ENCODE measurements around the gene METTL24.
"Not testable (repeated sequence)": the region's sequence is repeated elsewhere in the genome, so short reads cannot be mapped to it uniquely, and the experiment has no call there.

METTL24 gene

DNA sequence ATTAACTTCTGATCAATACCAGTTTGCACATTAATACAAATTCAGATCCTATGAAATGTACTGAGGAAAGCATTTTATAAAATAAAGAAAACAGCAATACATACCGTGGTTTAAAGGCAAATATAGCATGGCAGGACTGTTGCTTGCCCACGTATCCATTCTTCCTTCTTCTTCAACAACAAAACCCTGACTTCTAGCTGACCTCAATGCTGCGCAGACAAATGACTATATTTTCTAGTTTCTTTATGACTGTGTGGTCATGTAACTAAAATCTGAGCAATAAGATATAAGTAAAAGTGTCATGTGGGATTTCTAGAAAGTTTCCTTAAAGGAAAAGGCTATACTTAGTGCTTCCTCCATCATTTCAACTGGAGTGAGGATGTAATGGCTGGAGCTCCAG lies 92.9 kb downstream of the METTL24 start:
- no peak for DNase-seq (ENCODE audit: low spot score)

DNA sequence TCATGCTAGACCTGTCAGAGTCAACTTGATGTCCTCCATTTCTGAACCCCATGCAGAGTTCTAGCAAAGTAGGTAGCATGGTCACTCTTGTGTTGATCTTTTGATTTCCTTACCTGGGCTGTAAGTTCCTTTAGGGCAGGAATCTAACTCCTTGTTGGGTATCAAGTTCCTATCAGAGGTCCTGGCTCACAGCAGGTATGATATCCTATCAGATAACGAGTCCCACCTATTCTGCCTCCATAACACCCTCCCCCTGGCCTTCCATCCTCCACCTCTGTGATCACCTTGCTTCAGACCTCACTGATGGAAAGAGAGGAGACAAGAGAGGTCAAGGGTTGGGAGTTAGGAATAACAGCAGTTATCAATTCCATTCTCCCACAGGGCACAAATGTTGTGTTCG lies 101.8 kb downstream of the METTL24 start:
- no peak for DNase-seq (ENCODE audit: low spot score)

DNA sequence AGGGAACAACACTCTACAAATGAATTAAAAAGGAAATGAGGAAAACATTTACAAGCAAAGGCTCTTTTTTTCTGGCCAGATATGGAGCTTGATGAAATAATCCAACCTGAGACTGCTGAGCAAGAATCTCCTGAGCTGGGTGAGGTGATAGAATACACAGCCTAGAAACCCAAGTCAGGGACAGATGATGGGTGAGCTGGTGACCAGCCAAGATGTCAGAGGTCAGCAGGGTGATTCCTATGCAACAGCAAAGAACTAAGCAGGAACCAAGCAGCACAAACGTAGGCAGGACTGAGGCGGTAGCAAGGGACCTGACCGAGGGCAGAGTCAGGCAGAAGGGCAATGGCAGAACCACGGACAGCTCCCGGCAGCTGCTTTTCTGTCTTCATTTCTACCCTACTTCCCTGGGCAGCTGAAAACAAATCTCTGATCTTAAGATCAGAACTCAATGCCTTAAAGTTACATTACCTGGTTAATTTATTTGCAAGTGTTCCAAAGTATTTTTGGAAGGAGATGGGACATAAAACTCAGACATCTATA lies 102.9 kb downstream of the METTL24 start:
- peak; percentile 30 for DNase-seq (ENCODE audit: low spot score)

DNA sequence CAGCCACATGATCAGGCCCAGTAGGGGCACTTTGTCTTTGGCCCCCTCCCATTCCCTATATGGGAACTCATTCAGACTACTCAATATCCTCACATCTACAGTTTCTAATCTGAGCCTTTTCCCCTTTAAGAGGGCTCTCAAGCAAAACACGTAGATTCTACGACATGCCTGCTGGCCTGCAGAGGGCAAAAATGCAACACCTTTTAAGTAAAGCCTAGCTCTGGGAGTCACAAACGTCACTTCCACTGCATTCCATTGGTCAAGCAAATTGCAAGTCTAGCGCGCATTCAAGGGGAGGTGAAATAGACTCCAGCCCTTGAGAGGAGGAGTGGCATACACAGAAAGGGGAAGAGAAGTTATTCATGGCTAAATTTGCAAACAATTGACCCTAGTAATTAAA lies 107.3 kb downstream of the METTL24 start:
- no peak for DNase-seq (ENCODE audit: low spot score)

DNA sequence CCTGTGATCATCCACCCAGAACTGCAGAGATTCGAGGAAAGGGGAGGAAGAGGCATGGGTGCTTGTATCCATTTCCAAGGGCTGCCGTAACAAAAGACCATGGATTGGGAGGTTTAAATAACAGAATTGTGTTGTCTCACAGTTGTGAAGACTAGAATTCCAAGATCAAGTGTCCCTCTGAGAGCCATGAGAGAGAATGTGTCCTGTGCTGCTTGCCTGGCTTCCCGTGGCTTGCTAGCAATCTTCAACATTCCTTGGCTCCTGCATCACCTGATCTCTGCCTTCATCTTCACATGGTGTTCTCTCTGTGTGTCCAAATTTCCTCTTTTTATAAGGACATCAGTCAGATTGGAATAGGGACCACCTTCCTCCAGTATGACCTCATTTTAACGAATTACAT lies 108.1 kb downstream of the METTL24 start:
- DNase-seq (ENCODE audit: low spot score) = peak; percentile 6

DNA sequence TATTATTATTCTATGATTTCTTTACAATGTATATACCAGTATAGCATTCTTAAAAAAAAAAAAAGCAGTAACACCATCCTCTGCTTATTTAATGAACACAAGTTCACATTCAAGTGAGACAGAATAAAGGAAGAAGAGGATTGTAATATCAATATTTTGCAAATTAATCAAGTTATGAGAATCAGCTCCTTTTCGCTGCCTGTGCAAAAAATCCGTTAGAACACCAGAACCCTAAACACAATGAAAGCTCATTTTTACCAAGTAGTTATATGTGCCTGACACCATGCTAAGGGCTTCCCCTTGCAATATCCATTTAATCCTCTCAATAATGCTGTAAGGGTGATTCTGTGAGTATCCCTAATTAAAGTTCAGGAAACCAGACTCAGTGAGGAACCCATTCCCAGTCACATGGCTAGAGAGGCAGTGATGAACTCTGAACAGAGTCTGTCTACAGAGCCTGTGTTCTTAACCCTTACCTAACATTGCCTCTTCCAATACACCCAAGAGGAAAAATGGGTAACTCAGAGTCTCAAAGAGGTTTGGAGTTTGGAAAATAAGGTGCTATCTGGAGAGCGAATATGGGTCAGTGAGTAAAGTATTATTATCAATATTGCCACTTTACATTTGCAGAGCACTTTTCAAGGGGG lies 111.1 kb downstream of the METTL24 start:
- no peak for DNase-seq (ENCODE audit: low spot score)

DNA sequence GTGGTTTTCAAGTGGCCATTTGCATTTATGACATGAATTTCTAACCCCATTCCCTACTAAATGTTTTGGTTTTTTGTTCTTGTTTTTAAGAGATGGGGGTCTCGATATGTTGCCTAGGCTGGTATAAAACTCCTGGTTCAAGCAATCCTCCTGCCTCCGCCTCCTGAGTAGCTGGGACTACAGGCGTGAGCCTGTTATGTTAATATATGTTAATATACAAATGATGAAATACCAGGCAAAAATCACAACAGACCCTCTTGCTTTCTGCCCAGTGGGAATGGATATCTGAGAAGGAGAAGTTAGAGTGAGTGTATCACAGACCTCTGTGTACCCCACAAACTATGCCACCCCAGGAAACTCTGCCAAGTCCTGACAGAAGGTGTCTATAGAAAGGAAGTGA lies 111.8 kb downstream of the METTL24 start:
- DNase-seq (ENCODE audit: low spot score) = no peak

DNA sequence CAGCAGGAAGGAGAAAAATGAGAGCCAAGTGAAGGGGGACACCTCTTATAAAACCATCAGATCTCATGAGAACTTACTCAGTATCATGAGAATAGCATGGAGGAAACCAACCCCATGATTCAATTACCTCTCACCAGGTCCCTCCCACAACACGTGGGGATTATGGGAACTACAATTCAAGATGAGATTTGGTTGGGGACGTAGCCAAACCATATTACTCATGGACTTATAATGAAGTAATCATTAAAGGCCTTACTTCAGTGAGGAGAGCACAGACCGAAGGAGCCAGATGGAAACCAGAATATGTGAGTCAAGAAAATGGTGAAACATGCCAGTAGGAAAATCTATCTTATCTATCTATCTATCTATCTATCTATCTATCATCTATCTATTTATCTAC lies 113.5 kb downstream of the METTL24 start:
- not testable (repeated sequence) for DNase-seq (ENCODE audit: low spot score)

DNA sequence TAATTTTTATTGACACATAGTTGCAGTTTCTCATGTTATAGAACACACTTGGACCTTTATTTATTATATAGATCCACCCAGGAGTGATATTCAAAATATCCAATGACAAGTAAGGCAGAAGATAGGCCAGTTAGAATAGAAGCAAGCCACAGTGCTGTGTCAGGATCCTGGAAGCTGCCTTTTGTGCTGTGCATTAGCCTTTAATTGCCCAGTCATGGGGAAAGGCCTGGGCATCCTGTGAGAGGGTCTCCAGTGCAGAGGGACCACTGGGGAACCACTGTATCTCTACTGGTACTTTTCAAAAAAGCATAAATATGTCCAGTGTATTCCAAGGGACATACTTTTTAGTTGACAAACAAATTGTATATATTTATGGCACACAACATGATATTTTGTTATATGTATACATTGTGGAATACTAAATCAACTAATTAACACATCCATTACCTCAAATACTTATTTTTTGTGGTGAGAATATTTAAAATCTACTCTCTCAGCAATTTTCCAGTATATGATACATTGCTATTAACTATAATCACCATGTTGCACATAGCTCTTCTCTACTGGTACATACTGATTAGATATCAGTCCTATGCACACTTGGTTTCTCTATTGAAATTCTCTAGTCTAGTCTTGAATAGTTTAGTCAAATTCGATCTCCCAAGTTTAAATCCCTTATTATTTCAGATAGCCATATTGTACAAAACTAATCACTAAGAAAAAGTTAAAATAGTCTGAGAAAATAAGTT lies 118.4 kb downstream of the METTL24 start:
- DNase-seq (ENCODE audit: low spot score) = no peak

DNA sequence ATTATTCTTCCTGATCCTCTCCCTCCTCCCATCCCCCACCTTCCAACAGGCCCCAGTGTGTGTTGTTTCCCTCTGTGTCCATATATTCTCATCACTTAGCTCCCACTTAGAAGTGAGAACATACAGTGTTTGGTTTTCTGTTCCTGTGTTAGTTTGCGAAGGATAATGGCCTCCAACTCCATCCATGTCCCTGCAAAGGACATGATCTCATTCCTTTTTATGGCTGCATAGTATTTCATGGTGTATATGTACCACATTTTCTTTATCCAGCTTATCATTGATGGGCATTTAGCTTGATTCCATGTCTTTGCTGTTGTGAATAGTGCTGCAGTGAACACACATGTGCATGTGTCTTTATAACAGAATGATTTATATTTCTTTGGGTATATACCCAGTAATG lies 122.1 kb downstream of the METTL24 start:
- not testable (repeated sequence) for DNase-seq (ENCODE audit: low spot score)

DNA sequence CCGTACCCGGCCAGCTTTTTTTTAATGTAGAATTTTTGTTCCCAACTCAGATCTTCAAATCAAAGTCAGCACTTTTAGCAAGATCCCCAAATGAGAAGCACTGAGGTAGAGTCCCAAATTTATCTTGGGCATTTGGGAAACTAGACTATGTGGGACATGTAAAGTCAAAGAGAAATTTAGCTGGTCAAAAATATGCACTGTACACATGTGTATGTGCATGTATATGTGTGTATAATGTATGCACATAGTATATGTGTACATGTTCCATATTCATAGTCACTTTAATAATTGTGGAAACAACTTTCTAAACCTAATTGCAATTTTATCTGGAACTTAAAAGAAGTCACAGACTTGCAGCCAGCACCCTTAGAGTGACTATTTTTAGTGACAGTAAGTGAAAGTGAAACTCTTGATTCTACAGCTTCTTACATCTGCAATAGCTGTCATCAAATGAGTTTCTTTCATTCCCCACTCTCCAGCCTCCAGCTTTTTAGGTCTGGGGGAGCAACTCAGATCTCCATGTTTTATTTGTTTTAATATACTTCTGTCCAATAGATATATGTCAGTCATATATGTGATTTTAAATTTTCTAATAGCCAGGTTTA lies 124.3 kb downstream of the METTL24 start:
- peak; percentile 24 for DNase-seq (ENCODE audit: low spot score)

DNA sequence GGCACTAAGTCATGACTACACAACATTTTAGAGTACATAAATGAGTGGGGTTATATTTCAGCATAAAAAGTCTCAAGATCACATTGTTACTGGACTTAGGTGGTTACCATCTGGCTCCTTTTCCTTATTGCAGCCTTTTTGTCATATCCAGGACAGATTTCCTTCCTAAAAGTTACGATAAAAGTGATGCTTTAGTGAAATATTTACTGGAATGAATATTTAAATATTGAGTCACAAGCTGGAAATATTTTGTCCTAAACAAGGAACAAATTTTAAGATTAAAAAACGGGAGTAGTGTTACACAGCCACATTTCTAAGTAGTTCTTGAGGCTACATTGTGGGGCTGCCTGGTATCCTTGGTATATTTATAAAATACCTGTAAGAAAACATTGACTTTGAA lies 125.7 kb downstream of the METTL24 start:
- no peak for DNase-seq (ENCODE audit: low spot score)

DNA sequence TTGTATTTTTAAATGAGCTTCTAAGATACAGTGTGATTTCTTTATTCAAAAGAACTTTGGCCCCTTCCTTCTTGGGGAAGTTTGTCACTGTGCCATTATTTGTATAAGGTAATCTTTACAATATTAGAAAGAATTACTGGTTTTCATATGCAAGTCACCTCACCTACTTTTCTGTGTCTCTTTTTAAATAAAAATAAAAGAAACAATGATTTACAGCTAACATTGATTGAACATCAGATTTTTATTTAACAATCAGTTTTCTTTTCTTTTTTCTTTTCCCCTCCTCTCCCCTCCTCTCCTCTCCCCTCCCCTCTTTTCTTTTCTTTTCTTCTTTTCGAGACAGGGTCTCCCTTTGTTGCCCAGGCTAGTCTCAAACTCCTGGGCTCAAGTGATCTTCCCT lies 131.9 kb downstream of the METTL24 start:
- no peak for DNase-seq (ENCODE audit: low spot score)

DNA sequence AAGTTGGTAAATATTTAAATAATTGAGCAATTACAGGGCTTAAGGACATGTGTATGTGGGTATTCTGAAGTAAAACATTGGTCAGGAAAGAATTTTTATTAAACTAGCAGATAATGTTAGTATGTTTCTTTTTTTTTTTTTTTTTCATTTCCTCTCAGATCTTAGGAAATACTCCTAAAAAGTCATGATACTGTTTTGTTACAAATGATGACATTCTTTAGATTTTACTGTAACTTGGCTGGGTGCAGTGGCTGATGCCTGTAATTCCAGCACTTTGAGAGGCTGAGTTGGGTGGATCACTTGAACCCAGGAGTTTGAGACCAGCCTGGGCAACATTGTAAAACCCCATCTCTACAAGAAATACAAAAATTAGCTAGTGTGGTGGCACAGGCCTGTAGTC lies 136.4 kb downstream of the METTL24 start:
- DNase-seq (ENCODE audit: low spot score) = no peak

DNA sequence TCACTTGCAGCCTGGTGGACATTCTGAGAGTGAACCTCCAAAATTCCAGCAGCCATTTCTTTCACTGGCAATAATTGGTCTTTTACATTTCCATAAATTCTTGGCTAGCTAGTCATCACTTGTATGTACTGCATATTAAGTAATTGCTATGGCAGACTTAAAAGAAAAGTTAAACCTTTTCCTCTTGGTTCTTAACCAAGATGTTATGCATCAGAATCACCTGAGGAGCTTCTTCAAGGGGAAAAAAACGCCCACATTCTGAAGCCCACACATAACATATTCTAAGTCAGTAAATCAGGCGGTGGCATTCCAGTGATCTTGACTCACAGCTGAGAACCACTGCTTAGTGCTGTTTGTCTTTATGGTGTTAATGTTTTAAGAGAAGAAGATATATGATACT lies 140.9 kb downstream of the METTL24 start:
- DNase-seq (ENCODE audit: low spot score) = peak; percentile 89

DNA sequence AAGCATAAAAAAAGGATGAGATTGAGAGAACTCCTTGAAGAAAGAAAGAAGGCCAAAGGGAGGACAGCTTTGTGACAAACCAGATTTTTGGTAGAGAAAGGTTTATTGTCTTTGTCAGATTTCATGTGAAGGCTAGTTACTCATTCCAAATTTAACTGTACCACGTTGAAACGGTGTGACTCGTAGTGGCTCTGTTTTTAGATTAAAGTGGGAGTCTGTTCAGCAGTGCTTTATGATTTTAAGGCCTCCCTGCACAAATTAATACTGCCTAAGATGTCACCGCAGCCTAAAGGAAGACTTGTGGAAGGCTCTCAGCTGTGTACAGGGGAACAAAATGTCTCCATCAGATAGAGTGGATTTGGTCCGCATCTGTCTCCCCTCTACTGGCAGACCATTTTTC lies 142.0 kb downstream of the METTL24 start:
- DNase-seq (ENCODE audit: low spot score) = no peak

DNA sequence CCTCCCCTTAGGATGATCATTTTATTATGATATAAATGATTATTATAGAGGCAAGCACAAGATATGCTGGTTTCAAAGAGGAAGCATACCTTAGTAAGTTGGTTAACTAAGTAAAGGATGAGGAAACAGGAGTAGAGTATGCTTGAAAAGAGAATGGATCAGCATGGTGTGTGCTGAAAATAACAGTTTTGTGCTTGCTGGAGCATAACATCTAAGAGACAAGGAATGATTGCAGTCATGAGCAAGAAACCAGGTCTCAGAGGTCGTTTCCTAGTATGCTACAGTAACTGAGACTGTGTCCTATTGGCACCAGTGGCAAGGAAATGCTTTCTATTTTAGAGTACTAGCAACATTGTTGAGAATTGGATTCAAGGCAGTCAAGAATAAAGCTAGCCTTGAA lies 143.8 kb downstream of the METTL24 start:
- DNase-seq (ENCODE audit: low spot score) = peak; percentile 72

DNA sequence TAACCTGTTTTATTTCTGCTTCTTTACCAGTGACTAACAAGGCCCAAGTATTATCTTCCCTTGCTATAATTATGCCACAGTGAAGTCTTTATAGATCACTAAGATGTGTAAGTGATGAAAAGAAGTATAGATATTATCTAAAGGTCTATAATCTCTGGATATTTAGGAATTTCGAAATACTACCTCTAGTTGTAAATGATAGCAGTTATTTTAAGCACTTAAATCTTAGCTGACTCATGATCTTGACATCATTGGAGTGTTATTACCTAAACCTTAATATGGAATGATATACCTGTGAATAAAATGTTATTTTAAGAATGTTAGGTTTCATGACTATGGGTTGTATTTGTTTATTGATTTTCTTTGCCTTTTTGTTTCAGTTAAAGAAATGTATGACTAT lies 146.4 kb downstream of the METTL24 start:
- no peak for DNase-seq (ENCODE audit: low spot score)

DNA sequence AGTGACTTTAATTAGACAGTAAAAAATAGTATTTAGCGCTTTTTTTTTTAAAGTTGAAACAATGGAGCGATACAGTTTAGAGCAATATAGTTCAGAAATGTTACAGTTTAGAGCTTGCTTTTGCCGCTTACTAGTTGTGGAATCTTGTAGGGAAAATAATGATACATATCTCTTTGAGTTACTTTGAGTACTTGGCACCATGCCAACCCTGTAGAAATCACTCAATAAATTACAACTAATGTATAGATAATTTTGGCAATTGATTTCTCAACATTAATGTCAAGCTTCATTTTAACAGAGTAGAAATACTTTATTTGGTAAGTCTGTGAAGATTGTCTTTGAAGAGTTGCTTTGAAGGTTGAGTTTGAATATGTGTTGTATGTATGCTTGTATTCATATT lies 150.5 kb downstream of the METTL24 start:
- DNase-seq (ENCODE audit: low spot score) = no peak

DNA sequence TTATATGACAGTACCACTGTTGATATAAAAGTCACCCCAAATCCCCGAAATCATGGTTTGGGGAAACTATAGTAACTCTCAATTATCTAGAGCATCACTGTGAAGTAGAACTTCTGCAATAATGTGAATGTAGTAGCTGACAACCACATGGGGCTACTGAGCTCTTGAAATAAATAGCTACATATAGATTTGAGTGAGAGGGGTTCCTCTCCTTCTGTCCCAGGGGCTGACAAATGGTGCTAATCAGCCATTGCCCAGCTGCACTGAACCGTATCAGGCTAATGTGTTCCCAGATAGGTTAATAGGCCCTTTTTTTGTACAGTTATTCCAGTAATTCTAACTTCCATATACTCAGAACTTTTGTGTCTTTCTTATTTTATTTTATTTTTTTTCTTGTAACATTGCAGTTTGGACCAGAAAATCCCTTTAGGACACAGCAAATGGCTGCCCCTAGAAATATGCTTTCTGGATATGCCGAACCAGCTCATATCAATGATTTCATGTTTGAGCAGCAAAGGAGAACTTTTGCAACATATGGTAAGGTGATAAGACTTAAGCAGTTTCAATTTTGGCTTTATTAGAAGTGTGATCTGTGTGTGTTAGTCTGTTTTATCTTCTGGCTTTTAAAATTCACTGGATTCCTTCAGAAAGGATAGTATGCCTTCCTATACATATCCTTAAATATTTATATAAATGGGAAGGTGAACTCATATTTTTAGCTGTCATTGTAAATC lies 156.8 kb downstream of the METTL24 start:
- DNase-seq (ENCODE audit: low spot score) = no peak

DNA sequence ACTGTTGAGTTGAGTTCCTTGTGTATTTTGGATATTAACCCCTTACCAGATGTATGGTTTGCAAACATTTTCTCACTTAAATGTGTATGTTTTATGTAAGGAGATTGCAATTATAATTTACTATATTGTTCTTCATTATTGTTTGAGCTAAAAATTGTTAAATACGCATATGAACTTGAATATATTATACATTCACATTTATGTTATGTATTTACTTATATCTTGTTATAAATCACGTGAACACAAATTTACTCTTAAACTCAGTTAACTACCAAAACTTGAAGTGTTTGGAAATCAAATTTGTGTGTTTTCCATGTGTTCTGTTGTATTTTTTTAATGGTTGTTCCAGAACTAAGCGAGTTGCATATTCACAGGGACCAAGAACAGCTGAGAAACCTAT lies 159.6 kb downstream of the METTL24 start:
- no peak for DNase-seq (ENCODE audit: low spot score)

DNA sequence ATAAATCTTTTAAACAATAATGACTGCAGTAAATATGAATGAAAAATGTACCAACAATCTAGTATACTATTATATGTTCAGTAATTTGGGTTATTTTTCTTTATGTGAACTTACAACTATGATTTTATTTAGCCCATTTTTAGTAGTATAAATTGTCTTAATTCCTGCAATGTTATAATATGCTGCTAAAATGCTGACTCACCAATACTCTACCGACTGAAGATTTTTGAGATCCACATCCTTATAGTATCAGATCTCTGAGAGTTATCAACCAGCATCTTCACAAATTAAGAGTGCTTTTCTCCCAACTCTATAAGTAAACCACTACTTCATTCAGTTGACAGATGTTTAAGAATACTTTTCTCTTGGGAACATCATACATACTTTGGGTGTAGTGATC lies 161.3 kb downstream of the METTL24 start:
- DNase-seq (ENCODE audit: low spot score) = no peak

DNA sequence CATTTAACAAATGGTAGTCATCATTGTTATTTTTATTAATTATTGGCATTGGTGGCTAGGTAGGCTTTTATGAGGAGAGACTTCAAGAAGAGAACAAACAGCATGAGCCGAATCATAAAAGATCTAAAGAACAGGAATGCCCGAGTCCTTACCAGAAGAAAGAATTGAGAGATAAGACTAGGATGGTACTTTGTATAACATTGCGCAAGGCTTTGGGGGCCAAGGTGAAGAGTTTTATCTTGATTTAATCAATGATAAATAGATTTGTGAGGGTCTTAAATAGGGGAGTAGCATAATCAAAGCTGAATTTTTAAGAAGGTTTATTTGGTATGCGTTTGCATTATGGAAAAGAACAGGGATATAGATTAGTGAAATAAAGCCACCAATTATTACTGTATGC lies 162.5 kb downstream of the METTL24 start:
- no peak for DNase-seq (ENCODE audit: low spot score)
